Liver (tissue), 3 donors: ENCODE results near the gene FKBP1B.

ENCODE experiments used
- ATF3 ChIP-seq: IDR thresholded peaks from 2 replicates; pipeline ENCODE4 v1.6.1; 2016; ENCODE audit warnings: antibody characterized with exemption
- CTCF ChIP-seq: fragments of 150-350 bp; IDR thresholded peaks from 2 replicates; pipeline ENCODE4 v1.5.1; 2017; ENCODE audit warnings: improper control_type of control experiment, low read depth, low read length; ENCODE audit not compliant: missing input control
- FOXA1 ChIP-seq: IDR thresholded peaks from 2 replicates; pipeline ENCODE4 v1.6.1; 2016; ENCODE audit warnings: antibody characterized with exemption
- GABPA ChIP-seq, 2 donors: IDR thresholded peaks in 1 of 2; conservative IDR thresholded peaks in 1 of 2; 2 replicates each; pipeline ENCODE4 v1.6.1; 2016; ENCODE audit warnings: antibody characterized with exemption in 2 of 2, mild to moderate bottlenecking in 1 of 2, moderate library complexity in 1 of 2
- JUND ChIP-seq, 2 donors: IDR thresholded peaks; 2 replicates each; pipeline ENCODE4 v1.6.1; 2016; ENCODE audit warnings: antibody characterized with exemption in 2 of 2
- MAX ChIP-seq: IDR thresholded peaks from 2 replicates; pipeline ENCODE4 v1.6.1; 2016; ENCODE audit warnings: antibody characterized with exemption
- NR2F2 ChIP-seq: IDR thresholded peaks from 2 replicates; pipeline ENCODE4 v1.6.1; 2016; ENCODE audit warnings: antibody characterized with exemption
- RAD21 ChIP-seq, 2 donors: IDR thresholded peaks; 2 replicates each; pipeline ENCODE4 v1.6.1; 2016; ENCODE audit warnings: antibody characterized with exemption in 2 of 2, mild to moderate bottlenecking in 2 of 2
- REST ChIP-seq: IDR thresholded peaks from 2 replicates; pipeline ENCODE4 v1.6.1; 2016; ENCODE audit warnings: antibody characterized with exemption, mild to moderate bottlenecking
- RXRA ChIP-seq, 2 donors: IDR thresholded peaks; 2 replicates each; pipeline ENCODE4 v1.6.1; 2017 to 2018; ENCODE audit warnings: antibody characterized with exemption in 2 of 2, mild to moderate bottlenecking in 1 of 2
- SP1 ChIP-seq: IDR thresholded peaks from 2 replicates; pipeline ENCODE4 v1.6.1; 2018; ENCODE audit warnings: antibody characterized with exemption, mild to moderate bottlenecking
- TAF1 ChIP-seq: conservative IDR thresholded peaks from 2 replicates; pipeline ENCODE4 v1.6.1; 2016; ENCODE audit warnings: antibody characterized with exemption, mild to moderate bottlenecking
- YY1 ChIP-seq: IDR thresholded peaks from 2 replicates; pipeline ENCODE4 v1.6.1; 2016; ENCODE audit warnings: antibody characterized with exemption, mild to moderate bottlenecking
- ZBTB33 ChIP-seq: IDR thresholded peaks from 2 replicates; pipeline ENCODE4 v1.6.1; 2016; ENCODE audit warnings: antibody characterized with exemption
- donor health status: healthy.
- donor health status: healthy.

- TF ChIP-seq CTCF (no peak), RAD21 (IDR thresholded peaks at IDR 0.05) (no peak), REST (no peak), TAF1 (no peak), ZBTB33 (no peak), YY1 (no peak), SP1 (no peak), GABPA (IDR thresholded peaks at IDR 0.05 in 1 of 2, conservative IDR thresholded peaks at IDR 0.05 in 1 of 2) (no peak), MAX (no peak), ATF3 (no peak), JUND (IDR thresholded peaks at IDR 0.05) (no peak), RXRA (IDR thresholded peaks at IDR 0.05) (no peak), NR2F2 (no peak), FOXA1 (no peak)
Measured at GRCh38 chr2:24107336-24107735, 57.8 kb downstream of the FKBP1B start.
